Colon (tissue), 2 donors: ENCODE results near the gene CADPS2.

ENCODE experiments used
- FAIRE-seq: peaks from 2 replicates; lab custom pipeline; 2012; peaks lifted over from hg19 to GRCh38; lab: Jason Lieb, UNC
- donor health status: control.
- donor health status: control.

The CADPS2 gene

DNA sequence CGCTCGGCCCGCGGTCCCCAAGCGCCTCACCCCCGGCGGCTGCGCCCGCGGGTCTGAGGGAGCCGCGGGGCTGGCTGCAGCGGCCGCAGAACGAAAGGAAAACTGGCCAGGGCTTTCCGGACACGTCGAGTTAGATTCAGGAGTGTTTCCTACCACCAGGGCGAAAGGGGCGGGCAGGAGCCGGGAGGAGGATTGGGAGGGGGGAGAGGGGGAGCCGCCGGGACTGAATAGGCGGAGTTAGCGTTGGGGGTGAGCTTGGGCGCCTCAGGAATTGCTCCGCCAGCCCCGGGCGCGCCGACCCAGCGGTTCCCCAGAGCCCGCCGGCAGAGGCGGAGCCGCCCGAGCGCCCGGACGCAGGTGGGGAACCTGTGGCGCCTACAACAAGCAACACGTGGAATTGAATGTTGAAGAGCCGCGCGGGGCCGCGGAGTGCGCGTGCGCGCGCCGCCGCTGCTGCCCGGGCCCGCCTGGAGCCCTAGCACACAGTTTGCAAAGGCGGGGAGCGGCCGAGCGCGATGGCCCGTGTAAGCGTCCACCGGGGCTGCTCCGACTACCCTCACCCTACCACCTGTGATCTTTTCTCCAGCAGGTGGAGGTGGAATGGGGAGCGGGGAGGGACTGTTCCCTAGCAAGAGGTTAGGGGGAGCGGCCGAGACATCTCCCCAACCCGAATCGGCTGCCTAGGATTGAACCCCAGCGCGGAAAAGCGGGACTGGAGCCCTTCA lies at the start of gene CADPS2:
Gene CADPS2 (minus strand): TSS at position 104 of the 725 bp plus-strand sequence. CDS start 123 bp downstream, outside the sequence.
- FAIRE-seq, result no peak

DNA sequence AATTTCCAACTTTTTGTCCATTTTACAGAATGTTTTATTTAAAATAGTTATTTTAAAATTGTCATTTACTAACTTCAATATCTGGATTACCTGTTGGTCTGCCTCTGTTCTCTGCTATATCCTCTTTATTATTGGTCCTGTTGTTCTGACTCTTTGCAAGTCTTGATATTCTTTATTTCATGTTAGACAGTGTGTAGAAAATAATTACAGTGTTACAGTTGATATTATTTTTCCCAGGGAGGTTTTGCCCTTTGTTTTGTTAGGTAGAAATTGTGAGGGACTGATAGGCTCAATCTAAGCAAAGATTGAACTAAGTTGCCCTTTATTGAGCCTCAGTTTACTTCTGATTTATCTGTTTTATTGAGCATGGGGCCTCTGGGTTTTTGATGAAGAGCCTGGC lies 49.4 kb upstream of the CADPS2 start:
- no peak for FAIRE-seq

DNA sequence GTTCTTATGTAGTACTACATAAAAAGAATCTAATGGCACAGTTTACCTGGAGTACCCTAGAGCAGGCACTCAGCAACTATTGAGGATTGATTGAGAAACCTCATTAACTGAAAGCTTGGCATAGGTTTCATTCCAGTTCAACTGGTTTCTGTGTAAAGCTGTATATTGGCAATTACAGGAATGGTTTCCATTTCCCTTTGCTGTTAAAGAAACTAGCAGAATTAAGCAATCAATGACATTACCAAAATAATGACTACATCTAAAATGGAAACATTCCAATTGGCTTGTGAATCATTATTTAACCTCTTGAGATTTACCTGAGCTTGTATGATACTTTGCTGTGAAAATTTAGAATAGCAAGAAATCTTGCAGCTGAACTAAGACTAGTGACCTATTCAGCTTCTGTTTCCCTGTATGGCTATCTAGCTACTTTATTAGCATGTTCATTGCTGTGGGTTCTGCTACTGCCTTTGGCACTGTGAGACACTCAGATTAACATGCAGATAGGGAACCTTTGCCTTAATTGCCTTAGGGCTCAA lies 33.5 kb upstream of the CADPS2 start:
- FAIRE-seq, result no peak

DNA sequence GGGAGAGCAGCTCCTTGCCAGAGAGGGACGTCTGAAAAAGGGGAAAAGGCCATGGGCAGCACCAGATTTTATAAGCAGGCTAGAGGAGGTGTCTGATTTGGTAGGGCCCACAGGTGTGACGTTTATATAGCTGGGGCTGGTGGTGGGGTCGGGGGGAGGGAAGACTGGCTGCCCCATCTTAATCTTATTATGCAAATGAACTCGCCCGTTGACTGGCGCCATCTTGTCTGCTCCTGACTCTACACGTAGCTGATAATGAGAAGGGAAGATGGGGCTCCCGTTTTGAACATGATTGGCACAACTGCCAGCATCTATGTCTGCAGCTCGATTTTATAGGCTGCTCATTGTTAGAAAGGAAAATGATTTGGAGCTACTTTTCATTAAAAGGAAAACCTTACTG lies 28.6 kb upstream of the CADPS2 start:
- no peak for FAIRE-seq

DNA sequence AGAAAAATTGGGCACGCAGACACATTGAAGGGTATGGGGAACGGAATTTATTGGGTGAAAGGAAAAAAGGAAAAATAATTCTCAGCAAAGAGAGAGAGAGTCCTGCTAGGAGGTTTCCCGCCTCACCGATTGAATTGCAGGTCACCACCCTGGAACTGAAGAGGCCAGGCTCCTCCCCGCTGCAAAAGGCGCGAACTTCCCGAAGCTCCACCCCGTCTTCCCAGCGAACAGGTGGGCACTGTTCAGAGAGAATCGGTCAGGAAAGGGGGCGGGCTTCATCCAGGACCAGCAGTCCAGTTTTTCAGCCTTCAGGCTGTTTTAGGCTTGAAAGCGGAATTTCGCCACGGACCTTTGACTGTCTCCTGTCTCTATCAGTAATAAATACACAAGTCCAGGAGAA lies 27.3 kb upstream of the CADPS2 start:
- FAIRE-seq, result no peak

DNA sequence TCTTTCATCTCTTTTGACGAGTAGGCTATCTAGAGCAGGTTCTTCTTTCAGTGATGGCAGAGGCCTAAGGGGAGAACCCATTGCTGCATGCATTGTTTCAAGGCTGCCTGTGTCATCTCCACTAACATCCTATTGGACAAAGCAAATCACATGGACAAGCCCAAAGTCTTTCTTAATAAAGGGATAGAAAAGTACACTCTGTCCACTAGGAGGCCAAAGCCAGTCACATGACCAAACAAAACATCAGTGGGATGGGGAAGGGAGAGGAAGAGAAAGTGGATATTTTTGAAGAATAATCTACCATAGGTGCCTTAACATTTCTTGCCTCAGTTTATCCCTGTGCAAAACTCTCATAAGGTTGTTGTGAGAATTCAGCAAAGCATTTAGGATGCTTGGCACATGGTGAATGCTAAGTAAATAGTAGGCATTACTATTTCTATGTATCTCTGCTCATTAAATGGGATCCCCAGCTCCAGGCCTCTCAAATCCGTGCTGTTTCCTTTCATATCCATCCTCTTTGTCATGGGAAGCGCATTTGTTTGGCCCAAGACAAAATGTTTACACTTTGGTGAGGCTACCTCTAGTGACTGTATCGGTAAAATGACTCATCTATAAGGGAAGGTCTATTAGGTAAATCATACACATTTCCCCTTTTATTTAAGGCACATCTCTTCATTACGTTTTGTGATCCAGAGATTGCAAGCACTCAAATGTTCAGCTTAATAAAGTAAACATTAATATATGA lies 16.7 kb upstream of the CADPS2 start:
- FAIRE-seq, result no peak

DNA sequence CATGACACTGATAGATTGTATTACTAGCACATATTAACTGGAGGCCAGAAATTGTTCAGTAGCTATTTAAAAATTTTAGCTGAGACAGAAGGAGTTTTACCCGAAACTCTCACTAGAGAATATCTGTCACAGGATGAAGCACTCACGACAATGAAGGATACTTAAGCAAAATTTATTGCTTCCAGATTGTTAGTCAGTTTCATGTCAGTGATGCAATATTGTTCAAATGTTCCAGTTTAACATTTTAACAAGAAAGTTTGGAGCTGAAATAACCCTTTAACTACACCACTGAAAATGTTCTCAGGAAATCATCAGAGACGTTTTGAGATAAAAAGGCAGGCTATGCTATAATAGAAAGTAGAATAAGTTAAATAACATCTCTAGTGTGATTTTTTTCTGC lies 15.0 kb upstream of the CADPS2 start:
- FAIRE-seq, result no peak

DNA sequence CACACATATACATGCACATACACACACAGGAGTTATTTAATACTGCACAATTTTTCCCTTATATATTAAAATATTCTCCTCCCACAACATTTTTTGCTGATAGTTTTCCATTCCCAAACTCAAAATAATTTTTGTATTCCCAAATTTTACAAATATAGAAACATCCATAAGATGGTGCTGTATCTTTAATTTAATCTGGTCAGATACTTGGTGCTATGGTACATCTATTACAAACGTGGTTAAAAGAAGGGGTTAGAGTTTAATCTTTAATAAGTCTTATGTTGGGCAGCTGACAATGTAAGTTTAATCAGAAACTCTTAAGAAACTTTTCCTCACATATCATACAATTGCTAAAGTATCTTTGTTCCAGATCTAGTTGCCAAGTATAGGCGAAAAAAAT lies 10.2 kb upstream of the CADPS2 start:
- no peak for FAIRE-seq

DNA sequence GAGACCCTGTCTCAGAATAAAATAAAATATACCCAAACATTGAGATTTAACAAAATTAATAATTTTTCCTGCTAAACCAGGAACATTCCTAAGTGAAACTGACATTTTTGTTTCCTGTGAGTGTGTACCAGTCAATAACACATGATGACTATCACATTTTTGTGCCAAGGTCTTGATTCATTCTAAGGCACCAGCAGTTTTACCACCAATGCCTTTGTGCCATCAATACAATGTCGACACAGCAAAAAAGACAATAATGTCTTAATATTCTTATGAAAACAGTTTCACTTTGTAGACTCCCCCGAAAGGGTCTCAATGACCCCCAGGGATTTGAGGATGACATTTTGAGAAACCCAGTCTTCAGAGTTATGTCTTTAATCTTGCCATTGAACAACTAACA lies 7.2 kb upstream of the CADPS2 start:
- no peak for FAIRE-seq

DNA sequence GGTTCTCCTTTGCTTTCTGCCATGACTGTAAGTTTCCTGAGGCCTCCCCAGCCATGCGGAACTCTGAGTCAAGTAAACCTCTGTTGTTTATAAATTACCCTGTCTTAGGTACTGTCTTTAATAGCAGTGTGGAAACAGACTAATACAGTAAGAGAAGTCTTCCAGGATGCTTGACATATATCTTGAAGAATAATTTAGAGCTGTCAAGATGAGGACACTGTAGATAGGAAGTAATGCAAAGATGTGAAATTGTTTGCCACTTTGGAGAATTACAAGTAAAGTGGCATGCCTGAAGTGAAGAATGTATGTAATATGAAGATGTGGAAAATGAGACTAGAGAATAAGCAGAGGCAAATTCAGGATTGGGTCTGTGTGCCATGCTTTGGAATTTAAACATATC lies 2.9 kb upstream of the CADPS2 start:
- no peak for FAIRE-seq

DNA sequence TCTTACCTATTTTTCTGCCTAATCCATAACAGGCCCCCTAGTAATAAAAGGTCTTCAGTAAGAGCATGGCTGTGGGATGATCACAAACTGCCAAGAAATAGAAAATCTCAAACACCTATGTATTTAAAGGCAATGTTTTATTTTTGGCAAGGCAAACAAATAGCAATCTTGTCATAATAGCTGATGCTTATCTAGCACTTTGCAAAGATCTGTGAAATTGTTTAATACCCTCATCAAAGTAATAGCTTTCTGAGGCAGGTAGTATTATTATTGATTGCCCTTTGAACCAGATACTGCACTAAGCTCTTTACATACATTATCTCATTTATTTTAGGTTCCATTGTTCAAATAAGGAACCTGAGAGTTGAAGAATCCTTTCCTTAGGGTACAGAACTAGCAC lies 1.6 kb upstream of the CADPS2 start:
- no peak for FAIRE-seq

DNA sequence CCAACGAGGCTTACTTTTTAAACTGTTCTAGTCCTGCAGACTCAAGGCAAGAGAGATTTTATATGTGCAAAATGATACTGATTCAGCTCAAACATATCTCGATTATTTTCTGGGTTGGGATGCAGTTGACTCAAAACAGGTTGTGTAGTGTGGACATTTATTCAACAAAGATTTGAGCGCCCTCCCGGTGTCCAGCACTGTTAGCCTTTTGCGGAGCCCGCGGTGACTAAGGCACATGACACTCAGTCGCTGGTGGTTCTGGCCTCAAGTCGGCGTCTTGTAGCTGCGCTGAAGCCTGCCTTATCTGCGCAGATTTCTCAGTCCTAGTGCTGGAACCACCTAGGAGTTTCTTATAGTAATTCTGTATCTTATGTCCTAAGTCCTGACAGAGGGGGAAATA lies 938 bp upstream of the CADPS2 start:
- no peak for FAIRE-seq

DNA sequence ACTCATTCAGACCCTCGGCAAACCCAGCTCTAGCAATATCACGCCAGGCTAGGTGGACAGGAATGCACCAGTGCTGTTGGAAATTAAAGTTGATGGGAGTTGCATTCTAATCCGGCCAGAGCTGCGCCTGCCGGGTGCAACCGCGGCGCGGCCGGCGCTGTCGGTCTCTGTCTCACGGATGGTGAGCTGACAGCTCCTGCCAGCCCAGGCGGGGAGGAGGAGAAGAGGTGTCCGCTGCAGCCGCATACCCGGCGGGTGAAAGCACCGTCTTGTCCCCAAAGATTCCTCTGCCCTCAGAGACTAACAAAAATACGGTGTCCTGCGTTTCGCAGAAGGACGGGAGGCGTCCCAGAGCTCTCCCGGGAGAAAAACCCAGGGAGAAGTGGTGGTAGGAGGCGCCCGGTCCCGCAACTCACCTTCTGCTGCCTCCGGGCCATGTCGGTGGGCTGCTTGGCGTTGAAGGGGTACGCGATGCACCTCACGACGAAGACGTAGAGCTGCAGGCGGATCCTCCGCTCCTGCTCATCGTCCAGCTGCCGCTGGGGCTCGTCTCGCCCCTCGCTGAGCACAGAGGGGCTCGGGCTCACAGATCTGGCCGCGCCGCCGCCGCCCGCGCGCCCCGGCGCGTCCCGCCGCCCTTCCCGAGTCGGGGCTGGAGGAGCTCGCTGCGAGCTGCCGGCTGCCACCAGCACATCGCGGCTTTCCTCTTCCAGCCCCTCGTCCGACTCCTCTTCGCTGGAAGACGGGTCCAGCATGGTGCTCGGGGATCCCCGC lies 490 bp downstream of the CADPS2 start:
- FAIRE-seq, result no peak

DNA sequence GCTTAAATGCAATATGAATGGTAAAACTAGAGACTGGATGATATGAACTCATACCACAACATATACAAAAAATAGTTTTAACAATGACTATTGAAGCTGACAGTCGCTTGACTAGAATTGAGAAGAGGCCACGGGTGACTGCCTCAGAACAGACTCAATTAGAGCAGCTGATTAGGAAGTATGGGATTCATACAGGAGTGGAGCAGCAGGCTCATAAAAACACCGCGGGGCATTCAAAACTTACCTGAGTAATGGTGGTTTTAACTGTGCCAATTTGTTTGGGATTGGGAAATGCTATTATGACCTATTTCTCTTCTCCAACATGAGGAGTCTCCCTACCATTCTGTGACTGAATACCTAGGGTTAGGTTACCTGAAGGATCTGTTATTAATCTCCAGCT lies 2.1 kb downstream of the CADPS2 start:
- no peak for FAIRE-seq

DNA sequence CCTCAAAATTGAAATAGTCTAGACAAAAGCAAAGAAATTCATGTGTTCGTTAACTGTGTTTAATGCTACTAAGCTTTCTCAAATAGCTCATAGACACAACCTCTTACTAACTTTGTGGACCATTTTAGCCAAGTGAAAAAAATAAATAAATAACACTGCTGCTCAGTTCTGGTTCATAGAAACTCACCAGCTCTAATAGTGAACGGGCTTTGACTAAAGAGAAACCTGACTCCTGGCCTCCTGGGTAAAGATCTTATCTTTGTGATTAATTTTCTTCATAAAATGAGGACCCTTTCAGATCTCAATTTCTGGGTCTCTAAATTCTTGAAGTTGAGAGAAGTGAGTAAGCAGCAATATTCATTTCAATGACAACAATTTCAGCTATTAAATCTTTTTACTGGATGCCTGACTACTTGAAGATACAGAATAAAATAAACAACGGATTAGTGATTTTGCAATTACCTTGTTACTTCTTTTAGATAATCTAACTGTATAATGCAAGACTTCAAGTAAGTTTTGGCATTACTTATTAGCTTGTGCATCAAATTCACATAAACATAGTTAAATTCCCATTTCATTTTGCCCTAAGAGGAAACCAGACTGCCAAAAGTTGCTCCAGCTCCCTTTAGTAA lies 3.1 kb downstream of the CADPS2 start:
- no peak for FAIRE-seq

DNA sequence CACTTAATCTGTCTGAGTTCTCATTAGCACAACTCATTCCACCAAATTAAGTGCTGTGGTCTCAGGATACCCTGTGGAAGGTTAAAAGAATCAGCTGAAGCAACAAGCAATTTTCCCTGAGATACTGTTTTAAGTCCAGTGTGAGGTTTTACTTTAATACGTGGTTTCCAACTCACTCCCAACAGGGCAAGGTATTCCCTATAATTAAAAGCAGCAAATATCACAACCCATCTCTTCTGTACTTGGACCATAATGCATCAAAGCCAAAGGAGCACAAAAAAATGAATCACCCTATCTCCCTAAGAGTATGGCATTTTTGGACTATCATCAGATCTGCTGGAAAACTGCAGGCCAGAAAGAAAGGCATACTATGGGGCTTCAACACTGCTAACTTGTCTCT lies 4.9 kb downstream of the CADPS2 start:
- no peak for FAIRE-seq

DNA sequence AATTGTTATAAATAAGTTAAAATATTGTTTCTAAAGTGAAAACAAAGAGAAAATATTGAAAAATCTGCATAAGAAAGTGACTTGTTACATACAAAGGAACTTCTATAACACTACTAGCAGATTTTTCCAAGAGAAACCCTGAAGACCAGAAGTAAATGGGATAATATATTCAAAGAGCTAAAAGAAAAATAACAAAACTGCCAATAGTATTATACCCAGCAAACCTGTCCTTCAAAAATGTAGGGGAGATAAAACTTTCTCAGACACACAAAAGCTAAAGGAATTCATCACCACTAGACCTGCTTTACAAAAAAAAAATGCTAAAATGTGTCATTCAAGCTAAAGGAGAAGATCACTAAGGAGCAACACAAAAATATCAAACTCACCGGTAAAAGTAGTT lies 17.0 kb downstream of the CADPS2 start:
- no peak for FAIRE-seq

DNA sequence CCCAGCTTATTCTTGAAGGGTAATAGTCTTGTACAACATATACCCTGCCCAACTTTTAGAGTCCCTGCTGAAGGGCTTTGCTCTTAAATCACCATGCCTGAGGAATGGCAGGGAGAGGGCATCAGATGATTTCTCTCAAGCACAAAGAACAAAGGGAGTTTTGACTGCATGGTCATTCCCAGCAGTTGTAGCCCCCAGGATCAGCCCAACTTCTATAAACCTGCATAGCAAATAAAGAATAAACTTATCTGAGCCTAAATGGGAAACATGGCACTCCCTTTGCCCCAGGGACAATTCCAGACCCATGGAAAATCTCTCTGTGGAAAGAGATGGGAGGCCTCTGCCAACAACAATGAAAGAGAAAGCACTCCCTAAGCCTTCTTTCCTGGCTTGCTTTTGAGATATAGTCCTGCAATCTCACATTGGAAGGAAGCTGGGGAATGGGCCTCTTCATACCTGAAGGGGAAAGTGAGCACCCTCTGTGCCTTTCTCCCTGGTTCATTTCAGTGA lies 18.7 kb downstream of the CADPS2 start:
- no peak for FAIRE-seq

DNA sequence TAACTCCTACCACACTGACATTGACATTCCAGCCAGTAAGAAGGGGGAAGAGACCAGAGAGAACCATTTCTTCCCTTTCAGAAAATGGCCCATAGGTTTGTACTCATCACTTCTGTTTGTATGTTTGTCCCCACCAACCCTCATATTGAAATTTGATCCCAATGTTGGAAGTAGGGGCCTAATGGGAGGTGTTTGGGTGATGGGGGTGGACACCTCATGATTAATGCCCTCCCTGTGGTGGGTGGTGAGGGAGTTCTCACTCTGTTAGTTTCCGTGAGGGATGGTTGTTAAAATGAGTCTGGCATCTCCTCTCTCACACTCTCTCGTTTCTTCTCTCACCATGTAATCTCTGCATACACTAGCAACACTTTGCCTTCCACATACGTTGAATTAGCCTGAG lies 21.4 kb downstream of the CADPS2 start:
- FAIRE-seq, result no peak

DNA sequence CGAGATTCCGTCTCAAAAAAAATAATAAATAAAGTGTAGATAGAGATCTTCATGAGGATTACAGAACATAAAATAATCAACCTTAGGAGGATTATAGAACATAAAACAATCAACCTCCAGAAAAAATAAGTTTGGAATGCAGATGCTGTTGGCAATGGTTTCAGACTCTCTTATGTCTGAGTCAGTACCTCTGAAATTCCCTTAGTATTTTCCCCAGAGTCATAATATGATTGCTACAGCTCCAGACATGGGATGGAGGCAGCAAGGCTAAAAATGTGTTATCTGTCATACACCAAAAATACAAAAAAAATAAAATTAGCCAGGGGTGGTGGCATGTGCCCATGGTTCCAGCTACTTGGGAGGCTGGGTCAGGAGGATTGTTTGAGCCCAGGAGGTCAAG lies 22.2 kb downstream of the CADPS2 start:
- no peak for FAIRE-seq

DNA sequence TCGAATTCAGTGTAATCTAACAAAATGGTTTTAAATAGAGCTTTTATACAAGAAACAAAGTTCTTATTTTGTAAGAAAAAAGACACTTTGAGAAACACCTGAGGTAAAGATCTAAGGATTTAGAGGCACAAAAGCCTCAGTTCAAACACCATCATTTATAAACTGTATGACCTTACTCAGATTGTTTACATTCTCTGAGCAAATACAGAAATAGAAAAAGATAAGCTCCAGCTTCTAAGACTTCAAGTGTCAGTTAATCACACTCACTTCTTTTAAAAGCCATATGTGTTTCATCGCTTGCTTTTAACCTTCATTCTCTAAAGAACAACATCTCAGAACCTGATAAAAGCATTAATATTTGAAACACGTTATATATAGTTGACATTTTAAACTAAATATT lies 27.9 kb downstream of the CADPS2 start:
- FAIRE-seq, result no peak

DNA sequence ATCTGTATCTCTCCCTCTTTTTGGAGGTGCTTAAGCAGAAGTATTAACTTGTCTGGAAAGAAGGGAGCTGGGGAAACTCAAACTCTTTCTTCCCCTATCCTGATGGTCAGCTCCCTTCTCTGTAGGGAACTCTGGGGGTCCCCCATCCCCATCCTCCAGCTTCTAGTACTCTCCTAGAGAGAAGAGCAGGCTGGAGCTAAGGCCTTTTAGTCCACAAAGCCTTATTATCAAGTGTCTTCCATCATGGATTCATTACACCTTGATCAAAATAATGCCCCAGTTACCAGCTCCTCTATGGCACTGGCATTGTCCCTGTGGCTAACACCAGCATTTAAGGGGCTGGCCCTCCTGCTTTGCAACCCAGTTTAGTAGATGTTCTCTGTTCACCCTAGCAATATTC lies 35.7 kb downstream of the CADPS2 start:
- no peak for FAIRE-seq
